NCI-H146 treated with DMSO at 0.1 percent for 48 hours (cell line): Measurements from ENCODE around the gene PCGF6.
"Not testable (repeated sequence)": the region's sequence is repeated elsewhere in the genome, so short reads cannot be mapped to it uniquely, and the experiment has no call there.

Experiments used
- DNase-seq: peaks from one replicate; lab custom pipeline; 2025; ENCODE audit not compliant: unreplicated experiment; lab: John Stamatoyannopoulos, UW

Gene PCGF6, protein sequence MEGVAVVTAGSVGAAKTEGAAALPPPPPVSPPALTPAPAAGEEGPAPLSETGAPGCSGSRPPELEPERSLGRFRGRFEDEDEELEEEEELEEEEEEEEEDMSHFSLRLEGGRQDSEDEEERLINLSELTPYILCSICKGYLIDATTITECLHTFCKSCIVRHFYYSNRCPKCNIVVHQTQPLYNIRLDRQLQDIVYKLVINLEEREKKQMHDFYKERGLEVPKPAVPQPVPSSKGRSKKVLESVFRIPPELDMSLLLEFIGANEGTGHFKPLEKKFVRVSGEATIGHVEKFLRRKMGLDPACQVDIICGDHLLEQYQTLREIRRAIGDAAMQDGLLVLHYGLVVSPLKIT

DNA sequence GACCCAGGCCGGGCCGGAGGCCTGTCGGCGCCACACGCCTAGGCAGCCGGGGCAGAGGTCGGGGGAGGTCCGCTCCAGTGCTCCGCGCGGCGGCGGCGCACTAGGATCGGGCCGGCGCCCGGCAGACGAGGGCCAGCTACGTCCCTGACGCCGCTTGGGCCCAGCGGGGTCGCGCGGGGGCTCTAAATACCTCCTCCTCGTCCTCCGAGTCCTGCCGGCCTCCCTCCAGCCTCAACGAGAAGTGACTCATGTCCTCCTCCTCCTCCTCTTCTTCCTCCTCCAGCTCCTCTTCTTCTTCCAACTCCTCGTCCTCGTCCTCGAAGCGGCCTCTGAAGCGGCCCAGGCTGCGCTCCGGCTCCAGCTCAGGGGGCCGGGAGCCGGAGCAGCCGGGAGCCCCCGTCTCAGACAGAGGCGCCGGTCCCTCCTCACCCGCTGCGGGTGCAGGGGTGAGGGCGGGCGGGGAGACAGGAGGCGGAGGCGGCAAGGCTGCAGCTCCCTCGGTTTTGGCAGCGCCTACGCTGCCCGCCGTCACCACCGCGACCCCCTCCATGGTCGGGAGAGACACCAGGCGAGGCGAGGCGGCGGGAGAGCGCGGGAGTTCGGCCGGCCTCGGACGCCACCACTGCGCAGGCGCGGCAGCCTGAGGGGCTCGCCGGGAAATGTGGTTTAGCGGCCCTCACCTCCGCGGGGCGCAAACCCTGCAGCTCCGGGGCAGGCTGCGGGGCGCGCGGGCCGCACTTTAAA lies at the start of gene PCGF6:
Gene PCGF6, minus strand, starts transcription at position 624 of the 744 bp plus-strand sequence. Its CDS starts 74 bp downstream, at position 550.
- DNase-seq, result peak; percentile 75

DNA sequence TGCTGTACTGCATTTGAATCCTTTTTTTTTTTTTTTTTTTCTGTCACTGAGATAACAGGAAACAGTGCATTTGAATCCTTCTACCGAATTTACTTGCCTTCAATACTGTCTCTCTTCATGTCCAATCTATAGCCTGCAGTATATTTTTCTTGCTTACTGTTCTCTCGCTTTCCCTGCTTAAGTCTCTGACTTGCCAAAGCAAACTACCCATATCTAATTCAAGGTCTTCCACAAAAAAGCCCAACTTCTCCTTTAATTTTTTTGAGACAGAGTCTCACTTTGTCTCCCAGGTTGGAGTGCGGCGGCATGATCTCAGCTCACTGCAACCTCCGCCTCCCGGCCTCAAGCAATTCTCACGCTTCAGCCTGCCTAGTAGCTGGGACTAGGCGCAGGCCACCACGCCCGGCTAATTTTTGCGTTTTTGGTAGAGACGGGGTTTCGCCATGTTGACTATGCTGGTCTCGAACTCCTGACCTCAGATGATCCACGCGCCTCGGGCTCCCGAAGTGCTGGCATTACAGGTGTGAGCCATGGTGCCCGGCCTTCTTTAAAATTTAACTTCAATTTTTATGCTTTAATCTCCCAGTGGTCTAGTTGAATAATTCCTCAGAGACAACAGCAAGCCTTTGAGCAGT lies 46.4 kb upstream of the PCGF6 start:
- DNase-seq, result no peak

DNA sequence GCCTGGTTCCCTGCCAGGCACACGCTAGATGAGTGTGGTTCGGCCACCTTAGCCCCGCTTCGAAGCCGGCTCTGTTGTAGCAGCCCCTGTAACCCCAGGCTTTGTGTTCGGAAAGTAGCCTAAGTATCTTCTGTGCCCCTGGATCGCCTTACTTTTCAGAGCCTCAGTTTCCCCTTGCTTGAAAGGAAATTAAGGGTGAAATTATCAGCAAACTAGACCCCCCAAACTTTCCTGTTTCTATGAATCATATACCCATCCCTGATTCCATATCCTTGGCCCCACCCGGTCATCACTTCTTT lies 45.8 kb upstream of the PCGF6 start:
- no peak for DNase-seq

DNA sequence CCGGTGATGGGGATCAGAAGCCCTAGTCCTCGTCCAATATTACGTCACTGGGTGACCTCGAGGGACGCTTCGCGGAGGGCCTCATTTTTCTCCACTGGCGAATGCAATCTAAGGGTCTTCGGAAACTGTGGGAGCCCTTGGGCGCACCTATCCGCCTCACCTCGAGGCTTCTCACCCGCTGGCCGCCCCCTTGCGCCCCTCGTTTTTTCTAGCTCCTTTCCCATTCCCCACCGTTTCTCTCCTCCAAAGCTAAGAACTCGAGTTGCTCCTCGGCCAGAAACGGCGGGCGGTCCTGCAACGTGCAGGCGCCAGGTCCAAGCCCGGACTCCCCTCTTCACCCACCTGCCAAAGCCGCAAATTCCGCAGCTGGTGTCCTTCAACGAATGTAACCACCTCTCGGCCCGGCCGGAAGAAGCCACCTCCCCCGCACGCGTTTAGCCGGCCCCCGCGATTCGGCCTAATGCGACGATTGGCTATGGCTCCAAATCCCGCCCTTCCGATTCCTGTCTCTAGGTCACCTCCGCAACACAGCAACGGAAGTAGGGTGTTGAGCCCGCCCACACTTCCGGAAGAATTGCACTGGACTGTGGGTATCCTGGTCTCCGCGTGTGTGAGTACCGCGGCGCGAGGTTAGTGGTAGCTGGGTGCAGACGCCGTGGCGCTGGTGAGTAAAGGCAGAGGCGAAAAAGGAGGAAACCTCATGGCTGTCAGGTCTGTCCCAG lies 45.3 kb upstream of the PCGF6 start, which contains the start of the genes ATP5MK and PDCD11:
Gene ATP5MK, minus strand, starts transcription at position 409 of the 722 bp plus-strand sequence. CDS start 4,018 bp downstream, outside the sequence.
Gene PDCD11, plus strand, starts transcription at position 560 of the 722 bp plus-strand sequence. CDS start 1,801 bp downstream, outside the sequence.
- DNase-seq, result peak; percentile 97

DNA sequence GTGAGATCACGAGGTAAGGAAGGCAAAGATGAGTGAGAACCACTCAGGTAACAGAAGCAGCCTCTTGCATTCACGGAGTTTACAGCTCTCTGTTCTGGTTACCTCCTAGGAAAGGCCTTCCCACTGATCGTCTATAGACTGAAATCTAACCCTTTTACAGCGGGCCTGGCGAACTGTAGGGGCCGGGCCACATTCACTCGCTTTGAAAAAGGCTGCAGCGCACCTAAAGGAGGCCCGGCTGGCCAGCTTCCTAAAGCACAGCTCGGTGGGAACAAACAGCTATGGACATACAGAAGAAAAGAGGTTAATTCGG lies 44.8 kb upstream of the PCGF6 start:
- peak; percentile 5 for DNase-seq

DNA sequence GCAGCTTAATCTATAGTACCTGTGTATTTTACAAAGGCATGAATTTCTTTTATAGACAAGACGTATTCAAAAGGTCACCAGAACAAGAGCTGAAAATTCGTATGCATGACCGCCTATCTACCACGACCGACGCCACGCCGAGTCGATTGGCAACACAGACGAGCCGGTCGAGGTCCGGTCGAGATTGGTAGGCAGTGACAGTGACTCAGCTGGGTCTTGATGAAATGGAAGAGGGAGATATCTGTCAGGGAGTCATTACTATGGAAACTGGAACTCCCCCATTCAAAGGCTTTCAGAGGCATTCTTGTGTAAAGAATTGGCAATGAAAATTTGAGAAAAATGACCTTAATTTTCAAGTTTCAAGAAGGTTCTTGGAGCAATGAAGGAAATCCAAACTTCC lies 43.2 kb upstream of the PCGF6 start:
- DNase-seq, result no peak

DNA sequence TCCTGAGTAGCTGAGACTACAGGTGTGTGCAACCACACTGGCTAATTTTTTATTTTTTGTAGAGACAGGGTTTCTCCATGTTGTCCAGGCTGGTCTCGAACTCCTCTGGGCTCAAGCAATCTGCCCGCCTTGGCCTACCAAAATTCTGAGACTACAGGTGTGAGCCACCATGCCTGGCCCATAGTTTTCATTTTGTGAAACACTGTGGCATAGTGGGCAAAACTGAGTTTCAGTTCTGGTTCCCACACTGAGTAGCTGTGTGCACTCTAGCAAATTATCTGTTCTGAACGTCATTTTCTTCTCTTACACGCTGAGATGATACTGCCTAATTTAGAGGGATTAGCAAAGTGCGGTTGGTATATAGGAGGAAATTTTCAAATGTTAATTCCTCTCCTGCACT lies 31.8 kb upstream of the PCGF6 start:
- no peak for DNase-seq

DNA sequence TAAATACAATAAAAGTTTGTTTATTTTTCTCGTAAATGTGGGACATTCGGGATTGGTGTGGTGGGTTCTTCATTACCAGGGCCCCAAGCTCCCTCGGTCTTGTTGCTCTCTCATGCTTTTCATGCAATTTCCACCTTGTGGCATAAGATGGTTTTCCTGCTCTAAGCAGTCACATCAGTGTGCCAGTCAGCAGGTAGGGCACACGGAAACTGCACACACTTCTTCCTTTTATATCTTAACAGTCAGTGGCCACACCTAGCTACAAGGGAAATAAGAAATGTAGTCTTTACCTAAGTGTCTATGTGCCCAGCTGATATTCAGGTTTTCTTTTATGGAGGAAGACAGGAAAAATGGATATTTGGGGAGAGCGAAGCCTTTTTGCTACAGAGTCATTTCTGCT lies 23.3 kb upstream of the PCGF6 start:
- no peak for DNase-seq

DNA sequence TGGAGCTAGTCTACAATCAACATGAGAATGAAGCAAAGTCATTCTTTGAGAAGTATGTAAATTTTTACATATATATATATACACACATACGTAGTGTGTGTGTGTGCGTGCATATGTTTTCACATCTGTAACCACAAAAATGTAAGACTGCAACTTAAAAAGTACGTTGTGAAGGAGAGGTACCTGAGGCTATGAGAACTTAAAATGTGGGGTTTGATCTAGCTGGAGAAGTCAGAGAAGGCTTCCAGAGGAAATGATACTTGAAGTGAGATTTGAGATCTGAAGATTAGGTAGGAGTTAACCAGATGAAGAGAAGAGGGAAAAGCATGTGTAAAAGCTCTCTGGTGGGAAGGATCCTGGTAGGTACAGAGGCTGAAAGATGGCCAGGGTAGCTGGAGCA lies 22.6 kb upstream of the PCGF6 start:
- no peak for DNase-seq

DNA sequence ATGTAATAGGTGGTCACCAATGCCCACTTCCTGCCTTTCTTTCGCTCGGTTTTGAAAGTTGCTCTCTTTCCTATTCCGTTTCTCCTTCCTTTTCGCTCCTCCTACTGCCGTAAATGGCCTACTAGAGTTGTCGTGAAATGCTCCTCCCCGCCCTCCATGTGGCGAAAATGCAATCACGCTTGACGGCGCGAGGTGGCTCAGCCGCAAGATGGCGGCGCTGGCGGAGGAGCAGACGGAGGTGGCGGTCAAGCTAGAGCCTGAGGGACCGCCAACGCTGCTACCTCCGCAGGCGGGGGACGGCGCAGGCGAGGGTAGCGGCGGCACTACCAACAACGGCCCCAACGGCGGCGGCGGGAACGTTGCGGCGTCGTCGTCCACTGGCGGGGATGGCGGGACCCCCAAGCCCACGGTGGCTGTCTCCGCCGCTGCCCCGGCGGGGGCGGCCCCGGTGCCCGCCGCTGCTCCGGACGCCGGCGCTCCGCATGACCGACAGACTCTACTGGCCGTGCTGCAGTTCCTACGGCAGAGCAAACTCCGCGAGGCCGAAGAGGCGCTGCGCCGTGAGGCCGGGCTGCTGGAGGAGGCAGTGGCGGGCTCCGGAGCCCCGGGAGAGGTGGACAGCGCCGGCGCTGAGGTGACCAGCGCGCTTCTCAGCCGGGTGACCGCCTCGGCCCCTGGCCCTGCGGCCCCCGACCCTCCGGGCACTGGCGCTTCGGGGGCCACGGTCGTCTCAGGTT lies 17.0 kb upstream of the PCGF6 start, which contains the start of gene TAF5:
Gene TAF5, plus strand, starts transcription at position 195 of the 737 bp plus-strand sequence. Its CDS starts 14 bp downstream, at position 209.
- peak; percentile 95 for DNase-seq

DNA sequence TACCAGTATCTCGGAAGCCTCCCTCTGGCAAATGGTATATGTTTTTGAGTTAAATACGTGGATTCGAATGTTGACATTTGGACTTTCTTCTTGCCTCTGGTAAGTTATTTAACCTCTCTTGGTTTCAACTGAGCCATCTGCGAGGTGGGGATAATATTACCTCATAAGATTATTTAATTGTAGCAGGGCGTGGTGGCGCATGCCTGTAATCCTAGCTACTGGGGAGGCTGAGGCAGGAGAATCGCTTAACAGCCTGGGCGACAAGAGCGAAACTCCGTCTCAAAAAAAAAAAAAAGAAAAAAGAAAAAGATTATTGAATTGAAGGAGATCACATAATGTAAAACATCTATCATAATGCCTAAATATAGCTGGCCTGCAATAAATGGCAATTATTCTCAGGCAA lies 16.4 kb upstream of the PCGF6 start:
- no peak for DNase-seq

DNA sequence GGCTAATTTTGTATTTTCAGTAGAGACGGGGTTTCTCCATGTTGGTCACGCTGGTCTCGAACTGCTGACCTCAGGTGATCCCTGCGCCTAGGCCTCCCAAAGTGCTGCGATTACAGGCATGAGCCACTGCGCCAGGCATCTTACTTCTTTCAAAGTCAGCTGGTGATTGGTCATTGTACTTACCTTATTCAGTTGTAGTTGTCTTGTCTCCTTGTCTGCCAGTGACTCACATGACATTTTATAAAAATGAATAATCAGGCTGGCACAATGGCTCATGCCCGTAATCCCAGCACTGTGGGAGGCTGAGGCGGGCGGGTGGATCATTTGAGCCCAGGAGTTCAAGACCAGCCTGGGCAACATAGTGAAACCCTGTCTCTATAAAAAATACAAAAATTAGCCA lies 9.9 kb upstream of the PCGF6 start:
- not testable (repeated sequence) for DNase-seq

DNA sequence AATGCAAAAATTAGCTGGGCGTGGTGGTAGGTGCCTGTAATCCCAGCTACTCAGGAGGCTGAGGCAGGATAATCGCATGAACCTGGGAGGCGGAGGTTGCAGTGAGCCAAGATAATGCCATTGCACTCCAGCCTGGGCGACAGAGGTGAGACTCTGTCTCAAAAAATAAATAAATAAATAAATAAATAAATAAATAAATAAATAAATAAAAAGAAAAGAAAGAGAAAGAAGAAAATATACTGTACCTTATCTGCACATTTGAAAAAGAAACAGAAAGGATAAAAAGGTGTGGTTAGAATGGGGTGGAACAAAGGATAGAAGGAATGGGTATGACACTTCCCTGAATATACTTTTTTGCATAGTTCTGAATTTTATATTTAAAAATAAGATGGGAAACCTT lies 8.6 kb upstream of the PCGF6 start:
- DNase-seq, result not testable (repeated sequence)

DNA sequence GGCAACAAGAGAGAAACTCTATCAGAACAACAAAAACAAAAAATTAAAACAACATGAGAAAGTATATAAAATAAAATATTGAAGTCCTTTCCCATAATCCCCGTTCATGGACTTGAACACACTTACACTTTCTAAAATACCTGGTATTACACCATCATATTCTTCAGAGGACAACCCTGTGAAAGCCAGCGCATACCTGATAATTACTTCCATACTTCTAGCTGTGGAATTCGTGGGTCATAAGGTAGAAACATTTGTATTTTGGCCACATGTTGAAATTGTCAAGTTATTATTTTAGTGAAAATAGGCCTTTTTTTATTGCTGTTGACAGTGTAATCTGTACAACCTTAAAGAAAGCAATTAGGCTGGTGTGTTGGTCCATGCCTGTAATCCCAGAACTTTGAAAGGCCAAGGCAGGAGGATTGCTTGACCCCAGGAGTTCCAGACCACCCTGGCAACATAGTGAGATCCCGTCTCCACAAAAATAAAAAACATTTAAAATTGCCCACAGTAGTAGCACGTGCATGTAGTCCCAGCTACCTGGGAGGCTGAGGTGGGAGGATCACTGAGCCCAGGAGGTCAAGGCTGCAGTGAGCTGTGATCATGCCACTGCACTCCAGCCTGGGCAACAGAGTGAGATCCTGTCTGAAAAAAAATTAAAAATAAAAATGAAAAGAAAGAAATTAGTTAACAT lies 5.1 kb upstream of the PCGF6 start:
- DNase-seq, result no peak

DNA sequence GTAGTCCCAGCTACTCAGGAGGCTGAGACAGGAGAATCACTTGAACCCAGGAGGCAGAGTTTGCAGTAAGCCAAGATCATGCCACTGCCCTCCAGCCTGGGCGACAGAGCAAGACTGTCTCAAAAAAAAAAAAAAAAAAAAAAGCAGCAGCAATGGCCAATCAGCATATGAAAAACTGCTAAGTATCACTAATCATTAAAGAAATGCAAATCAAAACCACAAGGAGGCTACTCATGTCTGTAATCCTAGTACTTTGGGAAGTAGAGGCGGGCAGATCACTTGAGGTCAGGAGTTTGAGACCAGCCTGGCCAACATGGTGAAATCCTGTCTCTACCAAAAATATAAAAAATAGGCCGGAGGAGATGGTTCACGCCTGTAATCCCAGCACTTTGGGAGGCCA lies 3.6 kb upstream of the PCGF6 start:
- not testable (repeated sequence) for DNase-seq

DNA sequence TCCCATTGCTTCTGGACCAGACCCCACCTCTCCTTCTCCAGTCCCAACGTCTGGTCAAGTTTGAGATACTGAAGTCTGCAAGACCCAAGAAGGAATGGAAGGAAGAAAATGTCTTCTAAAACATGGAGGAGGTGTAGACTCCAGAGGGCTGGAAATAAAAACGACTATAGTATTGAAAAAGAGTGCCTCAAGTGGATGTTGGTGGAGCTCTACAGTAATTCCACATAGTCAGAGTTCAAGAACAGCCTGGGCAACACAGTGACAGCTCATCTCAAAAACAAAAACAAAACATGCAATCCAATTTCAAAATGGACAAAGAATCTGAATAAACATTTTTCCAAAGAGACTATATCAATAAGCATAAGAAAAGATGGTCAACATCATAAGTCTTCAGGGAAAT lies 2.3 kb upstream of the PCGF6 start:
- DNase-seq, result no peak

DNA sequence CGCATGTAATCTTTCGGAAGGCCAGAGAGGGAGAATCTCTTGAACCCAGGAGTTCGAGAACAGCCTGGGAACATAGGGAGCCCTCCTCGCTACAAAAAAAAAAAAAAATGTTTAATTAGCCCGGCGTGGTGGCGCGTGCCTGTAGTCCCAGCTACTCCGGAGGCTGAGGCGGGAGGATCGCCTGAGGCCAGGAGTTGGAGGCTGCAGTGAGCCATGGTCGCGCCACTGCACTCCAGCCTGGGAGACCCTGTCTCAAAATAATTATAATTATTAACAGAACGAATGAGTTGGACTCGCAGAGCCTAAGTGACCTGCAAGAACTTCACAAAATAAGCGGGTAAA lies 794 bp downstream of the PCGF6 start:
- no peak for DNase-seq

DNA sequence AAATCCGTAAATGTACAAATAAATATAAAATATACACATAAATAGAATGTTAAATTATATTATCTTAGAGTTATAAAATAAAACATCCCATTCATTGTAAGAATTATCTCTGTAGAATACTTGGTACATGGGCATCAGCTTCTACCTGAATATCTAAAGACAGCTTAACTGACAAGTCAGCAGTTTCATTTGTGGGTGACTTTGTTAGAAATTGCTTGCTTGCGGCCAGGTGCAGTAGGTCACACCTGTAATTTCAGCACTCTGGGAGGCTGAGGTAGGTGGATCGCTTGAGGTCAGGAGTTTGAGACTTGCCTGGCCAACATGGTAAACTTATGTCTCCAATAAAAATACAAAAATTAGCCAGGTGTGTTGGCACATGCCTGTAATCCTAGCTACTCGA lies 14.6 kb downstream of the PCGF6 start:
- DNase-seq, result no peak

DNA sequence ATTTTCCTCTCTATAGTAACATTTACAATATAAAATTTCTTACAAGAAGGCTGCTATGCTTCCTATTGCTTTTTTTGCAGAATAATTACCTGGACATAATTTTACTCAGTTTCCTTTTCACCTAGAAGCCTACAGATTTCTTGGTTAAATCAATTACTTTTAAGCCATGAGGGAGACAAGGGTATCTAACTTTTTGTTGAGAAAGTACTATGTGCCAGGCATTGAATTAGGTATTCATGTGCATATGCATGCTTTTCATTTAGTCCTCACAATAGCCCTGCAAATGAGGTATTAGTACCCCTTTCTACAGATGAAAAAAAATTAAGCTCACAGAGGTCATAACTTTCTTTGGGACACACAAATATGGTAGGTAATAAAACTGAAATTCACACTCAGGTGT lies 16.4 kb downstream of the PCGF6 start:
- no peak for DNase-seq

DNA sequence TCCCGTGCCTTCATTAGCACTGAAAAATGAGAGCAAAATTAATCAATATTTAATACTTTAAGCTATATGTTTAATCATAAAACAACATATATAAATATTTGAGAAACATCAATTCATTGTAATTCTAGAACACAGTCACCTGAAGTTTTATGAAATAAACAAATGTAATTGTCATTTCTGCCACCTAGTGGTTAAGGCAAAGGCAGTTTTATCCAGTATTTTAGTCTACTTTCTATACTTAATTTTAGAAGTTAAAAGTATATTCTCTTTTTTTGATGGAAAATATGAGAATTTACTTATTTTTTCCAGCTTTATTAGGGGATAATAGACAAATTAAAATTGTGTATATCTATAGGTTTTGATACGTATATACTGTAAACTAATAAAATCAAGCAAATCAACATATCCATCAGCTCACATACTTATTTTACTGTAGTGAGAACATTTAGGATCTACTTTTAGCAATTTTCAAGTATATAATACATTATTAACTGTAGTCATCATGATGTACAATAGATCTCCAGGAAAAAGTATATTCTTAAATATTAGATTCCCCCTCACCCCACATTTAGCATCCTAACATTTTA lies 16.9 kb downstream of the PCGF6 start:
- DNase-seq, result no peak
